ENCODE data around the gene GZMH. TPM values are rescaled to one million over a fixed set of nuclear protein-coding genes. Genes with fewer than 3 reads are reported as not detected.
"Not testable (repeated sequence)": the region's sequence is repeated elsewhere in the genome, so short reads cannot be mapped to it uniquely, and the experiment has no call there.

The GZMH gene, protein sequence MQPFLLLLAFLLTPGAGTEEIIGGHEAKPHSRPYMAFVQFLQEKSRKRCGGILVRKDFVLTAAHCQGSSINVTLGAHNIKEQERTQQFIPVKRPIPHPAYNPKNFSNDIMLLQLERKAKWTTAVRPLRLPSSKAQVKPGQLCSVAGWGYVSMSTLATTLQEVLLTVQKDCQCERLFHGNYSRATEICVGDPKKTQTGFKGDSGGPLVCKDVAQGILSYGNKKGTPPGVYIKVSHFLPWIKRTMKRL
- not detected in 2 replicates for polyA plus RNA-seq (2014; cell fraction: cytosol; rRNA removed)
- not detected in 2 replicates for polyA plus RNA-seq (2014; cell fraction: nucleus; rRNA removed)

DNA sequence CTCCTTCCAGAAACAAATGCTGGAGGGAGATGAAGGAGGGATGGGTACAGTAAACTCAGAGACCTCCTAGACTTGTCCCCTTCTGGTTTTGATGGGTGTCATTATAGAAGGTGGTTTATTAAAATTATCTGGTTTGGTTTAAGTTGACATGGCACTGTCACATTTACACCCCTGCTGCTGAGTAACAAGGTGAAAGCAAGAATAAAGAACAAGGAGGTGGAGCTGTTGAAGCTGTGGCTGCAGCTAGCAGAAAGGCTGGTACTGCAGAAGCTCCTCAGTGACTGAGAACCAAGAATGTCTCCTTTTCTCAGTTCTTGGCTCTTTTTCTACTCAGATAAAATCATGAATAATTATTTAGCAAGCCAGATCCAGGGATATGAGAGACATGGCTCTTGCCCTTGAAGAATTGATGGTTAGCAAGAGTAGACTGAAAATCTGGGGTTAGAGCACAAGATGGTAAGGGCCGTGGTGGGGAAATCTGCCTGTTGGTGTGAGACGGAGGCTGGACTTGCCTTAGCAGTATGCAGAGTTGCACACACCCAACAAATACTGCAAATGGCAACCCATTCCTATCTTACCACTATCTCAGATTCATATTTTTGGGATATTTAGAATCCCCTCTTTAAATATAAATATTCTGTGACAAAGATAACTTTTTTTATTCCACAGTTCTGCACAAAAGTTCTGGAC, at the start of gene GZMH:
Gene GZMH (minus strand): TSS at position 31 of the 690 bp plus-strand sequence. CDS start 72 bp downstream, outside the sequence.
- DNase-seq (ENCODE audit: low spot score) = no peak

DNA sequence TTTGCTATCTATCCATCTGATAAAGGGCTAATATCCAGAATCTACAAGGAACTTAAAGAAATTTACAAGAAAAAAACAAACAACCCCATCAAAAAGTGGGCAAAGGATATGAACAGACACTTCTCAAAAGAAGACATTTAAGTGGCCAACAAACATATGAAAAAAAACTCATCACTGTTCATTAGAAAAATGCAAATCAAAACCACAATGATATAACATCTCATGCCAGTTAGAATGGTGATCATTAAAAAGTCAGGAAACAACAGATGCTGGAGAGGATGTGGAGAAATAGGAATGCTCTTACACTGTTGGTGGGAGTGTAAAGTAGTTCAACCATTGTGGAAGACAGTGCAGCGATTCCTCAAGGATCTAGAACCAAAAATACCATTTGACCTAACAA, 38.9 kb upstream of the GZMH start:
- DNase-seq (ENCODE audit: low spot score) = not testable (repeated sequence)

DNA sequence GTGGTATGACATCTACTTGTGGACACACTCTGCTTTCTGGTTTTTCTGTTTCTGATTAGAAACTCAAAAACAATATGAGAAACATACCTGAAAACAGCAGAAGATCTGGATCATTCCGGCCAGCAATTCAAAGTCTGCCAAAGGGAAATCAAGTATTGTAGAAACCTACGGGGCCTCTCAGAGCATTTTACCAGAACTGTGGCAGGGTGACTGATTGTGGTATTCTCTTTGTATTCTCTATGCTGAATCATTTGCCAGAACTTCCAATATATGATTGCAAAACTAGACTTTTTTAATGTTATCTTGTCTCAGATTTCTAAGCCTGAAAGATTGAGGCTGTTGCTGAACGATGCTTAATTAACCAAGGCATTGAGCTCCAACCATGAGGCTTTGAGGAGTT, 30.4 kb upstream of the GZMH start:
- no peak for DNase-seq (ENCODE audit: low spot score)

DNA sequence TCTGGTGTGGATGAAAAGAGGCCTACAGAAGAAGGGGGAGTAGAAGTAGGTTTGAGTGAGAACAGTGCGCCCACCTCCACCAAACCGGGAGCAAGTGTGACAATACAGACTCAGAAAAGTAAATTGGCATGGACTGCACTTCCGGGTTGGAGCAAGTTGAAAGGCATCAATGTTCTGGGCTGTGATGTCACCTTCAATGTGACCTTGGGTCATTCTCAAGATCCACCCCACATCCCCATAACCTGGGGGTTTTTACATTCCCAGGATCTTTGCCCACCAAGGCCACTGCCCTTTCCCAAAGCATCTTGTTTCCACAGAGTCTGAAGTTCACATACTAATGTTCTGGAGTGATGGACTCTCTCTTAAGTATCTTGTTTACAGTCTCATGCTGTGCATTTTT, 29.8 kb upstream of the GZMH start:
- DNase-seq (ENCODE audit: low spot score) = no peak

DNA sequence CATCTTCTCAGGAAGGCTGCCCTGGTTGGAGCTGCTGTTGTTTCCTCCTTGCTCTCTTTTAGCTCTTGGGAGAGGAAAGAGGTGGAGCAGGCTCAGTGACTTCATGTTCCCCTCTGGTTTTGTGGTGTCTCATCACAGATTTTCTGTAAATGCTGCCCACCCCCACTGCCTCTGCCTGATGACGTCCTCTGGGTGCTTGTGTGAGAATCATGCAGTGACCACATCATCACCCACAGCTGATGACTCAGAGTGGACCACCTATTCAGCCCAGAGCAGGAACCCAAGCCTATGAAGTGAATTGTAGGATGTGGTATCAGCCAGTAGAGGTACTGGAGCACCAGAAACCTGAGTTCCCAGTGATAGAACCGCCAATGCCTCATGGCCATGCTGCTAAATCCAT, 24.7 kb upstream of the GZMH start, which contains the start of gene GZMB:
Gene GZMB (minus strand): TSS at position 33 of the 400 bp plus-strand sequence. CDS start 30 bp downstream, at position 3.
- DNase-seq (ENCODE audit: low spot score) = no peak

DNA sequence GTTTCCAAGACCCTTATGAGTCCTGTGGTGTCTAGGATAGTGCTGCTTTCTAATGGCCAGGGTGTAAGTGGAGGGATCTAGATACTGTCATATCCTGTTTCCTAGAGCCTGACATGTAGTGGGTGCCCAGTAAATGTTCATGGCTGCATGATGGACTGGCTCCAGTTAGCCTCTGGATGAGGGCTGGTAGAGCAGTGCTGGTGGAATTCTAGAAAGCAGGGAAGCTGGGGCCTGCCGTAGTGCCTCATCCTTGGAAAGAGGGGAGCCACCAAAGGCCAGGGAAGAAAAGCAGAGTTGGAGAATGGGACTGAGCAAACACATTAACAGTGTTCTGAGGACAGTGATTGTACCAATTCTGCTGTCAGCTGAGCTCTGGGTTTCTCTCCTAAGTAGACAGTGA, 23.9 kb upstream of the GZMH start:
- no peak for DNase-seq (ENCODE audit: low spot score)

DNA sequence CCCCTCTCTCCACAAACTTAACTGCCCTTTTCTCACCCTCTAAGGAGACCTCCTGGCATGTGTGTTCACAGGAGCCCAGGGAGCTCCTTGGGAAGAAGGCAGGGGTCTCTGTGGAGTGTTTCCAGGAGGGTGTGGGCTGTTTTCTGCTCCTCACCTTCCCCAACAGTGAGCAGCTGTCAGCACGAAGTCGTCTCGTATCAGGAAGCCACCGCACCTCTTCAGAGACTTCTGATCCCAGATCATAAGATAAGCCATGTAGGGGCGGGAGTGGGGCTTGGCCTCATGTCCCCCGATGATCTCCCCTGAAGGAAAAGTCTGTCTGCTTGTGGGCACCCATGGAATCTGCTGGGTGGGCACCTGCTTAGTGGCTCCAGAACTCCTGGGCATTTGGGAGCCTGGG, 23.3 kb upstream of the GZMH start:
- no peak for DNase-seq (ENCODE audit: low spot score)

DNA sequence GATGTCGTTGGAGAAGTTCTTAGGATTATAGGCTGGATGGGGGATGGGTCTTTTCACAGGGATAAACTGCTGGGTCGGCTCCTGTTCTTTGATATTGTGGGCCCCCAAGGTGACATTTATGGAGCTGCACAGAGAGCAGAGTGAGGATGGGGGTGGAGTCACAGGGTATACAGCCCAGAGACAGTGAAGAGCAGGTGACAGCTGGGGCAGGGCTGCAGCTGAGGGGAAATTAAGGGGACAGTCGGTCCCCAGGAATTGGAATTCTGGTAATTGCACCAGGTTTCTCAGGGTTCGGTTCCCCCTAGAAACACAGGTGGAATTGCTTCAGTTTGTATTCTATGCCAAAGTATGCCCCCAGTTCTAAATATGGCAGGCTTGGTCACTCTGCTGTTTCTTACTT, 22.9 kb upstream of the GZMH start:
- DNase-seq (ENCODE audit: low spot score) = no peak

DNA sequence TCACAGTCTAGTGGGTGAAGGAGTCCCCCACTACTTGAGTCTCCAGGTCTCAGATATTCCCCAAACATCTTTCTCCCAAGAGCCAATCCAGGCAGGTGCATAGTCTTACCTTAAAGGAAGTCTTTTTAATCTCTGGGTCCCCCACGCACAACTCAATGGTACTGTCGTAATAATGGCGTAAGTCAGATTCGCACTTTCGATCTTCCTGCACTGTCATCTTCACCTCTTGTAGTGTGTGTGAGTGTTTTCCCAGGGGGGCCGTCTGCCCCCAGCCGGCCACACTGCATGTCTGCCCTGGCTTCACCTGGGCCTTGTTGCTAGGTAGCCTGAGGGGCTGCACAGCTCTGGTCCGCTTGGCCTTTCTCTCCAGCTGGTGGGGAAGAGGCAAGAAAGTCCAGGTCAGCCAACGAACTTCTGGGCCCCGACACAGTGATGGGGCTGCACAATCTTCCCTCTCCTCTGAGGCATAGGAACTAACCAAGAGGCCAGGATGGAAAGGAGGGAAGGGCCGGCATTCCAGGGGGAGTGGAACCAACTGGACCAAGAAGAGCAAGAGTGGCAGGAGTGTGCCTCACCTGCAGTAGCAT, 22.4 kb upstream of the GZMH start:
- no peak for DNase-seq (ENCODE audit: low spot score)

DNA sequence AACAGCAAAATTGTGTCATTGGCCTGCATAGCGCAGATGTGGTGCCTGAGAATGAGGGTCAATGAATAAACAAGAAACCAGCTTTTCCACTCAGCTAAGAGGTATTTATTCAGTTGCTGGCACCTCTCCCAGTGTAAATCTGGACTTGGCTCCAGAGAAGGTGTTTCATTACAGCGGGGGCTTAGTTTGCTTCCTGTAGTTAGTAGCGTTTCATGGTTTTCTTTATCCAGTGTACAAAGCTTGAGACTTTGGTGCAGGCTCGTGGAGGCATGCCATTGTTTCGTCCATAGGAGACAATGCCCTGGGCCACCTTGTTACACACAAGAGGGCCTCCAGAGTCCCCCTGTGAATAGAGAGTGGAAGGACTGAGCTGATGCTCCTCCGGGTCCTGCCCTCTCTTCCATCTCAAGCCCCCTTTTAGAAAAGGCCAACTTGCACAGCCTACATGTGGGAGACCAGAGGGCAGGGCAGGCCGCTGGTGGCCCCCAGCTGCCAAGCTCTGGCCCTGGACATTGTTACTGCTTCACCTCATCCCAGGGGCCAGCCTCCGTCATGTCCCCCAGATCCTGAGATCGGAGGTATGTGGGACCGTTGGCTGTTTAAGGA, 21.5 kb upstream of the GZMH start:
- no peak for DNase-seq (ENCODE audit: low spot score)

DNA sequence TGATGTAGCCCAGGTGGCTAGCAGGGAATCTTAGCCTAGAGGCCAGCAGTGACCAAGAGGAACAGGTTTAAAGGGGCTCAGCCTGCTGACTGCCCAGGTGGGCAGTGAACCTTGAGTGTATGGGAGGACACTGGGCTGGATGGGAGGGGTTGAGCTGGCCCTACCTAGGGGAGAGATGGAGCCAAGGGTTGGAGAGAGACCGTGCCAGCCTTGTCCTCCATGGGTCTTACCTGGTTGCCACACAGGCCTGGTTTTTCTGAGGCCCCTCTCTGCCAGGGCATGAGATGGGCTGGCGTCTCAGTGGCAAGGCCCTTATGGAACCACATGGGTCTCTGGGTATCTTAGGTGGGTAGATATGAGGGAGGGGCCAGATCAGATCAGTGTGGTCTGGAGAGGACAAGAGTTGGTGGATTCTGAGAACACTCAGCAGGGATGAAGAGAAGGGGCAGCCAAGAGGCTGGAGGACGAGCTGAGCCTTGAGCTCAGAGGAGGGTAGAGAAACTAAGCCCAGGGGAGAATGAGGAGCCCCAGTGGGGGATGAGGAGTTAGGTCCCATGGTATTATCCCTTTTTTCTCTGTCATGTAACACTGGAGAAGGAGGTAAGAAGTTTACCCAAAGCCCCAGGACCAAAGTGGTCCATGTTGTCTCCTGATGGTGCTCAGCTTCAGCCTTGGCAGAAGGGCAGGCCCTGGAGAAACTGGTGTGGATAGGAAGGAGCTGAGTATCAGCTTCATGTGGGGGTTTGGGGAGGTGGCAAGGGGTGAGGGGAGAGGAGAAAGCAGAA, 20.8 kb upstream of the GZMH start:
- no peak for DNase-seq (ENCODE audit: low spot score)

DNA sequence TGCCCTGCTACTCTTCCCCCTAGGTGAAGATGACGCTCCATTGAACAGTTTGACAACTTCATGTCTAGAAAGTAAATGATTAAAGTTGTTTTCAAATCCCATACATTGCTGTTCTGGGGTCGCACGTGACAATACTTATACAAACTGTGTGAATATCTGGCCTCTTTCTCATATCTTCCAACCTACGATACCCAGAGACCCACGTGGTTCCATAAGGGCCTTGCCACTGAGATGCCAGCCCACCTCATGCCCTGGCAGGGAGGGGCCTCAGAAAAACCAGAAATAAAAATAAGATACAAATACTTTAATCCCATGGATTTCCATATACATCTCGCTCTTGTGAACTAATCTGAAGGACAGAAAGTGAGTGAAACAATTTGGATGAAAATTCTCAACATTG, 20.0 kb upstream of the GZMH start:
- no peak for DNase-seq (ENCODE audit: low spot score)

DNA sequence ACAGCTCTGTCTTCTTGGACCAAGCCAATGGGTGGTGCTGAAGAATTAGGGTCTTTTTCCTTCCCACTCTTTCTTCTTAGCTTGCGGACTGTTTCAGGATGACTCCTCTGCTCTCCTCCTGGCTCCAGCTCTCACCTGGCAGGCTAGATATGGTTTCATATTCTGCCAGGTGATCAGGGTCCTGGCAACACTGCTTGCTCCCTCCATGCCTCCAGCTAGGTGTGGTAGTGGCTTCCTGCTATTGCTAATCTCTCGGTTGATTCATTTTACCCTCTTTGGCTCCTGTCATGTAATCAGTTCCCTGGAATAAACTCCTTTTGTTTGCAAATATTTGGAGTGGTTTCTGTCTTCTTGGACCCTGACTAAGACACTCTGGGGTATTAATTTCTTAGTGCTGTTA, 4.3 kb upstream of the GZMH start:
- DNase-seq (ENCODE audit: low spot score) = no peak

DNA sequence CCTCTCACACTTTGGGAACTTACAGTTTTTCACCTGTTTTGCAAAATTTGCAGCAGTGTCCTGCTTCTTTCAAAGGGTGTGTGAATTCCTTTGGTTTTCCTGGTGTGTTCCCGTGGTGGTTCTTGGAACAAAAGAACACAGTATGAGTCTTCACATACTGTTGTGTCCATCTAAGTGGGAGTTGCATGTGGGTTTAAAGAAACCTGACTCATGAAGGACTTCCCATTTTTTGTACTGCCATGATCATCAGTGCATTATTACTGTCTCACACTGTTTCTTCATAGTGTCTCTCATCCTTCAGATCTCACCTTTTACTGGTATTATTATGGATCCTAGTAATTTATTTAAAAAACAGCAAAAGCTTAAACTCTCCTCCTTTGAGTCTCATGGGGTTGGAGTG, 3.8 kb upstream of the GZMH start:
- DNase-seq (ENCODE audit: low spot score) = no peak

DNA sequence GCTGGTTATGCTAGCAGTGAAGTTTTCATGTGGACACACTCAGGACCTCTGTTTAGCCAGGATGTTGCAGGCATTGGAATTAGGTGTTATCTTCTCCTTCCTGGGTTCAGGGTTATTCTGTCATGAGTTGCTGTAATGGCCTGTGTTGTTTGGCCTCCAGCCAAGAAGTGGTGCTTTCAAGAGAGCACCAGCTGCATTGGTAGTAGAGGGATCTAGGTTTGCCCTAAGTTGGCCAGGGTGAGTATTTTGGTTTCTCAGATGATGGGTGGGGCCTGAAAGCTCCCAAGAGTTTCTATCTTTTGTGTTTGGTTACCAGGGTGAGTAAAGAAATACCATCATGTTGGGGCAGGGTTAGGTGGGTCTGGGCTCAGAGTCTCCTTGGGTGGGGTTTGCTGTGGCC, 2.7 kb upstream of the GZMH start:
- no peak for DNase-seq (ENCODE audit: low spot score)

DNA sequence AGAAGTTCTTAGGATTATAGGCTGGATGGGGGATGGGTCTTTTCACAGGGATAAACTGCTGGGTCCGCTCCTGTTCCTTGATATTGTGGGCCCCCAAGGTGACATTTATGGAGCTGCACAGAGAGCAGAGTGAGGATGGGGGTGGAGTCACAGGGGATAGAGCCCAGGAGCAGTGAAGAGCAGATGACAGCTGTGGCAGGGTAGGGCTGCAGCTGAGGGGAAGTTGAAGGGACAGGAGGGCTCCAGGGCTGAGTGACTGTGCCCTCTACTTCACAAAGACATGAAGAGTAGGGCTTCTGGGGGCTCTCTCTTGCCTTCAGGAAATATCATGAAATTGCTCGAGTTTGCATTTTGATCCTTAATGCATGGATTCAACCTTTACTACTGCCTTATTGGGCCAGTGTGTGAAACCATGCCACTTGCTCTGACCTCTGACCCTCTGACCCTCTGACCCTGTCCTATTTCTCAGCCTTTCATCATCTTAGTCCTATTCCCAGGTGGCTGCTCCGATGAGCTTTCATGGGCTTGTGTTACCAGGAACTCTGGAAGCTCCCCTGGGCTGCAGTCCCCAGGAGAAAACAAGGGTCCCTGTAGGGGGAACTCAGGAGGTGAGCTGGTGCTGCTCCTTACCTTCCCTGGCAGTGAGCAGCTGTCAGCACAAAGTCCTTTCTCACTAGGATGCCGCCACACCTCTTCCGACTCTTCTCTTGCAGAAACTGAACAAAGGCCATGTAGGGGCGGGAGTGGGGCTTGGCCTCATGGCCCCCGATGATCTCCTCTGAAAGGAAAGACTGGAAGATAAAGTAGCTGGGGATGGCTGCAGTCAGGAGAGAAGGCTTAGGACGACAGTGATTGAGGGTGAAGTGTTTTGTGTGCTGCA, 1.6 kb downstream of the GZMH start:
- DNase-seq (ENCODE audit: low spot score) = no peak

DNA sequence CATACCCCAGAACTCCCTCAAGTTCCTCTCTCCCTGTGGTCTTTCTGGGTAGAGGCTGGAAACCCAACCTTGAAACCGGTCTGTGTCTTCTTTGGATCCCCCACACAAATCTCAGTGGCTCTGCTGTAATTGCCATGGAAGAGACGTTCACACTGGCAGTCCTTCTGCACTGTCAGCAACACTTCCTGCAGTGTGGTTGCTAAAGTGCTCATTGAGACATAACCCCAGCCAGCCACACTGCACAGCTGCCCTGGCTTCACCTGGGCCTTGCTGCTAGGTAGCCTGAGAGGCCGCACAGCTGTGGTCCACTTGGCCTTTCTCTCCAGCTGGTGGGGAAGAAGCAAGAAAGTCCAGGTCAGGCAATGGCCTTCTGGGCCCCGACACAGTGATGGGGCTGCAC, 2.4 kb downstream of the GZMH start:
- DNase-seq (ENCODE audit: low spot score) = no peak

DNA sequence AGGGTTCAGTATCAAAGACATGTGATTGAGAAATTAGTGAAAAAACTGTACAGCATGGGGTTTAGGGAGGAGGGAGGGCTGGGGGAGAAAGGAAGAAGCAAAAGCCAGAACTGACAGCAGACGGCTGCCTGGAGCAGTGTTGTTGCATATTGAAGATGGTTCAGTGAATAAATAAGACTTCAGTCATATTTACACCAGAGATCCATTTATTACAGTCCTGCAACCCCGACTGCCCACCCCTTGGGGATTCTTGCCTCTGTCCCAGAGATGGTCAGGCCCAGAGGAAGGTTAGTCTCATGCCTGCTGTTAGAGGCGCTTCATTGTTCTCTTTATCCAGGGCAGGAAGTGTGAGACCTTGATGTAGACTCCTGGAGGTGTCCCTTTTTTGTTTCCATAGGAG, 3.2 kb downstream of the GZMH start:
- no peak for DNase-seq (ENCODE audit: low spot score)

DNA sequence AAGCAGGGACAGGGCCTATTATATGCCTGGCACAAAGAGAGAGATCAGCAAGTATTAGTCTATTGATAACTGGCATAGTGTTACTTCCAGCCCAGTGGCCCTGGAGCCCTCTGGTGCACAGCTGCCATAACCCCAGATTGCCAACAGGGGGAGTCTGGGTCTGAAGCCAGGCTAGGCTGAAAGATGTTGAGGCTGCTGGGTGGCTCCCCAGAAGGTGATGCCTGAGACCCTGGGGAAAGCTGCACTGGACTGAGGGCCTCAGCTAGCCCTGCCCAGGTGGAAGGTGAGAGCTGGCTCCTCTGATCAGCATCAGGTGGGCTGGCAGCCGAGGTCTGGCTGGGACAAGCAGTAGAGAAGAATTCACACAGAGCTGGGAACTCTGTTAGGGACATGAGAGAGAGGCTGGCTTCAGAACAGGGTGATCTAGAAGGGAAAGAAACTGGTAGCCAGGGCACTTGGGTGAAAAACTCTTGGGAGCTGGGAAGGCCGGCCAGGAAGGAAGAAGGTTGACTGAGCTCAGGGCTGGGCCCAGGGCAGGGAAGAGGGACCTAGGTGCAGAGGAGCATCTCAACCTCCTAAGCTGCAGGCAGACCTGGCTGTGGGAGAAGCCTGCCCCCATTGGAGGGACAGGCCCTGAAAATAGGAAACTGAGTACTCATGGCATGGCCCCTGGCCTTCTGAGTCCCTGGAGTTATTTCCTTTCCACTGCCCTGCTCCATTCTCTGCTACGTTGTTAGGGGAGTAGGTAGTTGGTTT, 3.9 kb downstream of the GZMH start:
- no peak for DNase-seq (ENCODE audit: low spot score)

DNA sequence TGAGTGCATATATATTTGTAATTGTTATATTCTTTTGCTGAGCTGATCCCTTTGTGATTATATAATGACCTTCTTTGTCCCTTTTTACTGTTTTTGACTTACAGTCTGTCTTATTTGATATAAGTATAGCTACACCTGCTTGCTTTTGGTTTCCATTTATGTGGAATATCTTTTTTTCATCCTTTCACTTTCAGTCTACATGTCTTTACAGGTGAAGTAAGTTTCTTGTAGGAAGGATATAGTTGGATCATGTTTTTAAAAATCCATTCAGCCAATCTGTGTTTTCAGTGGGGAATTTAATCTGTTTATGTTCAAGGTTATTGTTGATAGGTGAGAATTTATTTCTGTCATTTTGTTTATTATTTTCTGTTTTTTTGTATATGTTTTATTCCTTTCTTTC, 12.1 kb downstream of the GZMH start:
- DNase-seq (ENCODE audit: low spot score) = no peak
